Uterus (tissue), 2 donors: ENCODE results near the gene CACNA1C.

Experiments used
- POLR2A ChIP-seq, 2 donors: fragments of 450-650 bp; IDR thresholded peaks; one replicate each; pipeline ENCODE4 v1.6.1; 2016; ENCODE audit warnings: antibody characterized with exemption in 2 of 2, mild to moderate bottlenecking in 1 of 2, moderate library complexity in 1 of 2
- TF ChIP-seq, protein P1 (sequence below), 4 experiments: fragments of 200-600 bp in 2 of 4; fragments of 450-650 bp in 2 of 4; sonication (generic) in 2 of 4; IDR thresholded peaks; one replicate each; pipeline ENCODE4 v1.5.1; 2016 to 2019; ENCODE audit warnings: antibody characterized with exemption in 4 of 4, mild to moderate bottlenecking in 2 of 4, moderate library complexity in 1 of 4

- no peak for TF ChIP-seq POLR2A (IDR thresholded peaks at IDR 0.05)
- TF ChIP-seq, protein P1, sequence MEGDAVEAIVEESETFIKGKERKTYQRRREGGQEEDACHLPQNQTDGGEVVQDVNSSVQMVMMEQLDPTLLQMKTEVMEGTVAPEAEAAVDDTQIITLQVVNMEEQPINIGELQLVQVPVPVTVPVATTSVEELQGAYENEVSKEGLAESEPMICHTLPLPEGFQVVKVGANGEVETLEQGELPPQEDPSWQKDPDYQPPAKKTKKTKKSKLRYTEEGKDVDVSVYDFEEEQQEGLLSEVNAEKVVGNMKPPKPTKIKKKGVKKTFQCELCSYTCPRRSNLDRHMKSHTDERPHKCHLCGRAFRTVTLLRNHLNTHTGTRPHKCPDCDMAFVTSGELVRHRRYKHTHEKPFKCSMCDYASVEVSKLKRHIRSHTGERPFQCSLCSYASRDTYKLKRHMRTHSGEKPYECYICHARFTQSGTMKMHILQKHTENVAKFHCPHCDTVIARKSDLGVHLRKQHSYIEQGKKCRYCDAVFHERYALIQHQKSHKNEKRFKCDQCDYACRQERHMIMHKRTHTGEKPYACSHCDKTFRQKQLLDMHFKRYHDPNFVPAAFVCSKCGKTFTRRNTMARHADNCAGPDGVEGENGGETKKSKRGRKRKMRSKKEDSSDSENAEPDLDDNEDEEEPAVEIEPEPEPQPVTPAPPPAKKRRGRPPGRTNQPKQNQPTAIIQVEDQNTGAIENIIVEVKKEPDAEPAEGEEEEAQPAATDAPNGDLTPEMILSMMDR (IDR thresholded peaks at IDR 0.05), result no peak
Observed at GRCh38 chr12:2328661-2329060, 275.9 kb downstream of the CACNA1C start.
